ENCODE measurements around the gene LANCL2.
"Not testable (repeated sequence)": the region's sequence is repeated elsewhere in the genome, so short reads cannot be mapped to it uniquely, and the experiment has no call there.

Gene LANCL2

GRCh38 chr7:55365205-55365674 lies at the start of gene LANCL2:
TSS of gene LANCL2 (plus strand) at chr7:55365337. CDS start at chr7:55366026, 689 bp downstream.
- no peak for DNase-seq (ENCODE audit: low read depth)

DNA sequence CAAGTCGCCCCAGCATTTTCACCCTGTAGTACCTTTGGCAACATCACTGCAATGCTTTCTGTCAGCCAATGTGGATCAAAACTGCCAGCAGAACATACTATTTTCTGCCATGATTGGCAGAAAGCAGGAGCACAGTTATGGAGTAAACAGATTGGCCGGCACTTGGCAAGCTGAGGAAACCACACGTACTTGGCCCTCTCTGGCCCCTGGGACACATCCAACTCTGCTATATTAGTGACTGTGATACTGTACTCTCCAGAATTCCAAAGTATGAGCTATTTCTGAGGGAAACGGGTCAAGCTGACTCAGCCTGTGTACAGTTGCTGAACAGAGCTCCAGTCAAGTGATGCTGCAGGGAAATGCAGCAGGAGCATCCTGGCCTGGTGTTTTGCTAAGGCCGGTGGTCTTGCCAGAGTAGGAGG lies 39.8 kb upstream of the LANCL2 start:
- DNase-seq (ENCODE audit: low read depth): no peak

DNA sequence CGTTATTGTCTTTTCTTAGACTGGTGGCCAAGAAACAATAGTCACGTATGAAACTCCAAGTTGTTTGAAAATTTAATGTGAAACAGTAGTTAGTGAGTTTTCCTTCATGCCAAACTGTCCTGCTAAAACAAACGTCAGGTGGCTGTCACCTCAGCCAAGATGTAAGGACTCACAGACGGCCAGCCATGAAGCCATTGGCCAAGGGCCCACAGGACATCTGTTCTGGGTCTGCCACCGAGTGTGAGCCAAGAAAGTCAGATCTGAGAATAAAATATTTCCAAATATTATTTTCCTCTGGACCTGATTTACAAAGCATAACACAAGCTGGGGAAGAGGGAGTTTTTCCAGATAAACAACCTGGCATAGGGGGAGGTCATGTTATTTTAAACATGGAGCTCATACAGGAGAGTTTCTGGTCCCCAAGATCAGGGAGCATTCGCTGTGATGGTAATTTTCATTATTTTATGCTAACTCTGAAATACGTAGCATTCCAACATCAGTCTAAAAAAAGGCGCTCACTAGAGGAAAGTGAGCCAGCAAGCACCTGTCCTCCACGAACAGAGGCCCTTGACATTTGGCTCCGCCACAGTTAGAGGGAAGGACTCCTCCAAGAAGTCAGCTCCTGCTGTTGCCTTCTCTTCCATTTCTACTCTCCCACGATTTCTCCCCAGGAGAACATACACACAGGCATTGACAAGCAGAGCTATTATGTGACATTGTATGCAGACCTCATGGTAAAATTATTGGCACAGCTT lies 38.9 kb upstream of the LANCL2 start:
- DNase-seq (ENCODE audit: low read depth): no peak

GRCh38 chr7:55326945-55327626 lies 38.1 kb upstream of the LANCL2 start:
- no peak for DNase-seq (ENCODE audit: low read depth)

- no peak for DNase-seq (ENCODE audit: low read depth)
These were observed 30.0 kb upstream of the LANCL2 start for GRCh38 chr7:55335151-55335550.

GRCh38 chr7:55335786-55336185 lies 29.4 kb upstream of the LANCL2 start:
- DNase-seq (ENCODE audit: low read depth): no peak

- DNase-seq (ENCODE audit: low read depth): no peak
These were observed 28.6 kb upstream of the LANCL2 start for GRCh38 chr7:55336540-55336939.

- DNase-seq (ENCODE audit: low read depth): no peak
These were observed 25.8 kb upstream of the LANCL2 start for GRCh38 chr7:55339033-55340000.

DNA sequence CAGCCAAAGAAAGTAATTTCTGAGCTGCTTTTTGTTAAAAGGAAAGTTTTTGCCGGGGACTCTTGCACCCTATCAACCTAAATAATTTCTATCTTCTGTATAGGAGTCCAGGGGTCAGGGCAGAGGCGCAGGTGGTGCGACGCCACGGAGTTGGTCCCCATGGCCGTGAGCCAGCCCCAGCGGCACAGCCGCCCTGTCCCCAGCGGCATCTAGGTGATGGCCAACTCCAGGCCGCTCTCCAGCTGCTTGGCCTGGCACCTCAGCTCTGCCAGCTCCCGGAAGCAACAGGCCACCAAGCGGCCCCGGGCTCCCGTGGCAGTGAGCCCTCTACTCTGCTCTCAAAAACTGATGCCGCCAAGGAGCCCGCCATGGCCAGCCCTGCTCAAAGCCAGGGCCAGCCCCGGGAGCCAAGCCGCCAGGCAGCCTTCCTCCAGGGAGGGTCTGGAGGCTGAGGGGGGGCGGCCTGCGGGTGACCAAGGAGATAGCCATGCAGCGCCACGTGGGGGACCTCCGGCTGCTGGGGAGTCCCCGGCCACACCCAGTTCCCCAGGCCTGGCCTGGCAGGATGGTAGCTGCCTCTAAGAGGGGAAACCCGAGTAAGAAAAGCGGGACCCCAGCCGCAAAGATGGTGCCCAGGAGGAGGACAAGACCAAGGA lies 22.8 kb upstream of the LANCL2 start:
- no peak for DNase-seq (ENCODE audit: low read depth)

DNA sequence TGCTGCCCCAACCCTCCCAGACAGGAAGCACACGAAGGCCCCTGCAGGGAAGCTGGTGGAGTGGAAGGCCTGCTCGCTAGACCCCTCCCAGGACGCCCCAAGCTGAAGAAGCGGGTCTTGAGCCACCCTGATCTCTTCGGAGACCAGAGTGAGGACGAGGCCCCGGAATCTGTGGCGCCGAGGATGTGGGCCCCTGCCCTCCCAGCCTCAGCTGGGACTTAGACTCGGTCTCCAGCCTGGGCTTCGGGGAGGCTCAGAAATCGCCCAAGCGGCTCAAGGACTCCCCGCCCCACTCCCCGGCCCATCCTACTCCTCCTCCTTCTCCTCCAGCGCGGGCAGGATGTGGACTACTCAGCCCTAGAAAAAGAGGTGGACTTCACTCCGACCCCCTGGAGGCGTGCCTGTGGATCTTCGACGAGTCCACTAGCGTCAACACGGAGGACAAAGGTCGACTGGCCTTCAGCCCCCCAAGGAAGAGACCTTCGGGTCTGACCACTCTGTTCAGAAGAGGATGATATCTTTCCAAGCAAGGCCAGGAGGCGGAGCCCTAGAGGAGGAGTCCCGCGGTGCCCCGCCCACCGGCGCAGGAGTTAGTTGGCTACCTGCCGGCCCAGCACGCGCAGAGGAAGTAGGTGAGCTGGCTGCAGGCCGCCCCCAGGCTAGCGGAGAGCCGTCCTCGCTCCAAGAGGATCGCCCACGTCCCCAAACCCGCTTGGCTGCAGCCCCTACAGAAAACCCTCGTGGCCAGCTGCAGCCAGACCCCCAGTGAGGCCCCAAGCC lies 21.9 kb upstream of the LANCL2 start:
- no peak for DNase-seq (ENCODE audit: low read depth)

DNA sequence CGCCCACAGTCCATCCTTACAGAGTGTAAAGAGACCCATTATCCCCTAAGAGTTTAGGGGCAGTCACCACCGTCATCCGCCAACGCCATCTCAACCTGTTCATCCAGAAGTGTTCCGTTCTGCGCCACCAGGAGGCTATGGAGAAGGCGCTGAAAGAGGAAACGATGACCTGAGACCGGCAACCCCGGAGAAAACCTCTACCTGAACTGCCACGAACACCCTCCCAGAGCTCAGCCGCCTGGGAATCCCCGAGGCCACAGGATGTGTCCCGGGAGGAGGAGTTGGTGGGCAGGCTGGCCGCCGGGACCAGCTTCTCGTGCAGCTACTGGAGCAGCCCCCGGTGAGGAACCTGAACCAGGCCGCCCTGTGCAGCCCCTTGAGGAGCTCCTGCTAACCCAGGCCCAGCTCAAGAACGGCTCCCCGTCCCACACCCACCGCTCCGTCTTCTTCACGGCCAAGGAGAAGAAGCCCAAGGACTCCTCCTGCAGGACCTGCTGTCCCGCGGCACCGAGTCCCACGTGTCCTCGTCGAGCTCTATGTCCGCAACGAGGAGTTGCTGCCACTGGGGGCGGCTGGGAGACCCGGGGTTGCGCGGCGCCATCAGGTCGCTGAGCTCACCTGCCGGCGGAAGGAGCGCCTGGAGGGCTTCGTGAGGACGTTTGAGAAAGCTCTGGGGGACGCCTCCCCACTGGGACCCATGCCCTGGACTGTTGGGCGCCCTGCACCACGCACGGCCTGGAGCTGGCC lies 21.1 kb upstream of the LANCL2 start:
- no peak for DNase-seq (ENCODE audit: low read depth)

- DNase-seq (ENCODE audit: low read depth): no peak
These were observed 20.3 kb upstream of the LANCL2 start for GRCh38 chr7:55344840-55345239.

- DNase-seq (ENCODE audit: low read depth): no peak
These were observed 19.8 kb upstream of the LANCL2 start for GRCh38 chr7:55345292-55345691.

- DNase-seq (ENCODE audit: low read depth): no peak
These were observed 16.6 kb upstream of the LANCL2 start for GRCh38 chr7:55348502-55348901.

DNA sequence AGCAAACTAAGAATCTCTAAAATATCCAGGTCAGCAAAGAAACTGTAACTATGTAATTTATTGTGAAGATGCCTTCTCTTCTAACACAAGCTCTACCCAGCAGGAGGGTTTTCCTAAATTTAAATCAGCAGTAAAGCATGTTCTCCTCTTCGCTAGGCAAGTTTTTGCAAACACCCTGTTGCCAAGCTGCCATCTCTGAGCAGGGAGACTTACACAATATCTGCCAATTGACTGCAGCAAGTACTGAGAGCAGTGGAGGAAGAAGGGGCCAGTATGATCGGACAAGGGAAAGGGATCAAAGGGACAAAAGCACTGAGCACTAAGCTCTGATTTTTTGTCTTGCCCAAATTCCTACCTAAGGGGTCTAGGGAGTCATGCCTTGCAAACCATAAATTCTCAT lies 16.0 kb upstream of the LANCL2 start:
- DNase-seq (ENCODE audit: low read depth): no peak

DNA sequence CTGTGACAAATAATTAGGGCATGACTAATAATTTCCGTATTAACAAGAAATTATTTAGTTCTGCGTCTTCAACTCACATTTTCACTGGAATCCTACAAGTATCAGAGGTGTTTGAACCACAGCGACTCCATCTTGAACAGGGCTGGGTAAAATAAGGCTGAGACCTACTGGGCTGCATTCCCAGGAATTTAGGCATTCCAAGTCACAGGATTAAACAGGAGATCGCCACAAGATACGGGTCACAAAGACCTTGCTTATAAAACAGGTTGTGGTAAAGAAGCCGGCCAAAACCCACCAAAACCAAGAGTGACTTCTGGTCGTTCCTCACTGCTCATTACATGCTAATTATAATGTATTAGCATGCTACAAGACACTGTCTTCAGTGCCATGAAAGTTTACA lies 14.9 kb upstream of the LANCL2 start:
- no peak for DNase-seq (ENCODE audit: low read depth)

DNA sequence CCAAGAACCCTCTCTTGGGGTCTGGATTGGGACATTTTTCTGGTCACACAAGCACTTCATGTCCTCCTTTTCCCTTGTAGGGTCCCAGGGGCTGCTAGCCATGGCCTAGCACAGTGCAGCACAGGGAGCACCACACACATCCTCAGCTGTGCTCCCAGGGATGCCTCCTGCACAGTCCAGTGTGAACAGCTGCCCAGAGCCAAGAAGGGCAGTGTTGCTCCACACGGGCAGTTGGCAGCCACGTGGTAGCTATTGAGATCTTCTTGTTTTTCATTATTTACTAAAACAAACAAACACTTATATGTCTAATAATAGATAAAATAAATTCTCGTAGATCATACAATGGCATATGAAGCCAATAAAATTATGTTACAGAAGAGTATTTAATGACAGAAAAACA lies 13.9 kb upstream of the LANCL2 start:
- no peak for DNase-seq (ENCODE audit: low read depth)

- DNase-seq (ENCODE audit: low read depth): not testable (repeated sequence)
These were observed 12.2 kb upstream of the LANCL2 start for GRCh38 chr7:55352947-55353273.

DNA sequence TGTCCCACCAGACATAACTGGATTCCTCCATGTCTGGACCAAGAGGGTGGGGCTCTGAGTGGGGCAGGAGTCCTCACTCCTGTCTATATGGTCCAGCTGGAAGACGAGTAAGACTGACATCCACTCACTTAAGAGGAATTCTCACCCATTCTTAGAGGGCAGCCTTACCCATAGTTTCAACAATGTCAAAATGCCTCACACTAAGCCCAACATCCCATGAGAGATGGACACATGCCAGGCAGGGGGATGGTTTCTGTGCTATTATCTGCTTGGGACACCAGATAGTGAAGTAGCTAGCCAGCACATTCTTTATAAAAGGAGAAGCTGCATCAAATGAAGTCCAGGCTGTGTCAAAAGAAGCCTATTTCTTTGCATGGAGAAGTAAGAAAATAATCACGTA lies 4.7 kb upstream of the LANCL2 start:
- no peak for DNase-seq (ENCODE audit: low read depth)

GRCh38 chr7:55361560-55361959 lies 3.6 kb upstream of the LANCL2 start:
- no peak for DNase-seq (ENCODE audit: low read depth)
